A549 (cell line): ENCODE measurements around the gene PDIK1L. TPM values are rescaled to one million over a fixed set of nuclear protein-coding genes. Genes with fewer than 3 reads are reported as not detected.
A peak's percentile ranks its signal among the peaks of the same experiment; 100 is the strongest.

ENCODE experiments used
- ATAC-seq, 2 experiments: fragments of 200-7000 bp in 1 of 2; fragments of >200 bp in 1 of 2; cut with Nextera tagmentation in 1 of 2; cut with Tn5 transposase in 1 of 2; 3 replicates each; pipeline versions ENCODE4 v1.8.0 to v1.9.1; 2018 to 2020; ENCODE audit warnings: mild to moderate bottlenecking in 1 of 2, moderate library complexity in 1 of 2
- CTCF ChIA-PET: fragments of 300-600 bp; sonication (Branson Sonifier 250); formaldehyde crosslinking; extraction: SDS; loops from one replicate; lab custom pipeline; 2021; ENCODE audit warnings: antibody characterized with exemption, inconsistent platforms; lab: Yijun Ruan, JAX
- POLR2A ChIA-PET: fragments of 350-600 bp; formaldehyde crosslinking; extraction: SDS; loops from one replicate; lab custom pipeline; 2021; ENCODE audit warnings: antibody characterized with exemption, inconsistent platforms; lab: Yijun Ruan, JAX
- DNase-seq, 2 experiments: peaks; one replicate each; pipeline versions ENCODE4 v3.0.0 to v3.0.0-alpha.2; 2011 to 2016; ENCODE audit warnings: low read depth in 1 of 2, low spot score in 1 of 2
- FAIRE-seq: peaks from 2 replicates; lab custom pipeline; 2011; peaks lifted over from hg19 to GRCh38; lab: Jason Lieb, UNC
- H3K27ac ChIP-seq, 2 experiments: fragments of >200 bp; sonication (Bioruptor Twin); formaldehyde crosslinking; 3 replicates each; pipeline ENCODE4 v1.5.1; 2016 to 2017
- H3K4me1 ChIP-seq: fragments of >200 bp; sonication (Bioruptor Twin); formaldehyde crosslinking; 3 replicates; pipeline ENCODE4 v1.6.1; 2016
- H3K4me2 ChIP-seq: fragments of >200 bp; sonication (Bioruptor Twin); formaldehyde crosslinking; 3 replicates; pipeline ENCODE4 v1.6.1; 2016
- H3K4me3 ChIP-seq: fragments of >200 bp; sonication (Bioruptor Twin); formaldehyde crosslinking; 3 replicates; pipeline ENCODE4 v1.5.1; 2016
- H3K9me3 ChIP-seq: fragments of >200 bp; sonication (Bioruptor Twin); formaldehyde crosslinking; 3 replicates; pipeline ENCODE4 v1.6.1; 2016
- BCL3 ChIP-seq: fragments of >200 bp; sonication (Bioruptor Twin); formaldehyde crosslinking; IDR thresholded peaks from 3 replicates; pipeline ENCODE4 v1.6.1; 2016
- ESRRA ChIP-seq: fragments of 150-350 bp; IDR thresholded peaks from 2 replicates; pipeline ENCODE4 v1.6.1; 2014; ENCODE audit warnings: mild to moderate bottlenecking, low read length, borderline replicate concordance
- HES2 ChIP-seq: fragments of >200 bp; sonication (Bioruptor Twin); formaldehyde crosslinking; IDR thresholded peaks from 2 replicates; pipeline ENCODE4 v1.6.1; 2016
- HOXB13 ChIP-seq: fragments of 250-450 bp; sonication (Bioruptor Pico); IDR thresholded peaks from 2 replicates; pipeline ENCODE4 v1.5.0; 2020; ENCODE audit warnings: low read depth, mild to moderate bottlenecking, moderate library complexity
- JUN ChIP-seq, 2 experiments: fragments of >200 bp; sonication (Bioruptor Twin); formaldehyde crosslinking; IDR thresholded peaks; 2 replicates in 1 of 2; 3 replicates in 1 of 2; pipeline ENCODE4 v1.6.1; 2016 to 2017
- KDM1A ChIP-seq: fragments of 200-600 bp; sonication (generic); IDR thresholded peaks from 2 replicates; pipeline ENCODE4 v1.6.1; 2016; ENCODE audit warnings: low read depth, mild to moderate bottlenecking
- MAZ ChIP-seq: fragments of 150-350 bp; IDR thresholded peaks from 2 replicates; pipeline ENCODE4 v1.6.1; 2014; ENCODE audit warnings: antibody characterized with exemption, low read depth, low read length, borderline replicate concordance
- MYC ChIP-seq: IDR thresholded peaks from 2 replicates; pipeline ENCODE4 v1.6.1; 2012; ENCODE audit warnings: mild to moderate bottlenecking, inconsistent platforms, low read length, improper control_type of control experiment, borderline replicate concordance
- NFE2L2 ChIP-seq: fragments of 150-350 bp; conservative IDR thresholded peaks from 2 replicates; pipeline ENCODE4 v1.6.1; 2014; ENCODE audit warnings: low read length
- NPAS2 ChIP-seq: fragments of 250-450 bp; sonication (Bioruptor Pico); IDR thresholded peaks from 2 replicates; pipeline ENCODE4 v1.8.0; 2022; ENCODE audit warnings: mild to moderate bottlenecking, moderate library complexity, borderline replicate concordance
- POLR2A ChIP-seq: IDR thresholded peaks from 2 replicates; pipeline ENCODE4 v1.6.1; 2012; ENCODE audit warnings: mild to moderate bottlenecking, low read length
- POLR2AphosphoS2 ChIP-seq: conservative IDR thresholded peaks from 2 replicates; pipeline ENCODE4 v1.6.1; 2012; ENCODE audit warnings: low read length, improper control_type of control experiment, inconsistent platforms
- RNF2 ChIP-seq: fragments of 200-600 bp; sonication (generic); IDR thresholded peaks from 2 replicates; pipeline ENCODE4 v1.6.1; 2016; ENCODE audit warnings: low read depth, mild to moderate bottlenecking, antibody characterized with exemption, moderate library complexity, borderline replicate concordance
- SMC3 ChIP-seq: fragments of >200 bp; sonication (Bioruptor Twin); formaldehyde crosslinking; IDR thresholded peaks from 3 replicates; pipeline ENCODE4 v1.6.1; 2018; ENCODE audit warnings: inconsistent platforms
- TFCP2L1 ChIP-seq: fragments of 250-450 bp; sonication (Bioruptor Pico); IDR thresholded peaks from 2 replicates; pipeline ENCODE4 v1.5.0; 2021; ENCODE audit warnings: mild to moderate bottlenecking
- TP53 ChIP-seq: fragments of 250-450 bp; sonication (Bioruptor Pico); IDR thresholded peaks from 2 replicates; pipeline ENCODE4 v1.5.0; 2021; ENCODE audit warnings: mild to moderate bottlenecking, moderate library complexity
- ZC3H11A ChIP-seq: fragments of 450-650 bp; IDR thresholded peaks from 2 replicates; pipeline ENCODE4 v1.6.1; 2014; ENCODE audit warnings: antibody characterized with exemption, mild to moderate bottlenecking
- ZFP36 ChIP-seq: fragments of 450-650 bp; IDR thresholded peaks from 2 replicates; pipeline ENCODE4 v1.6.1; 2014; ENCODE audit warnings: borderline replicate concordance; ENCODE audit not compliant: partially characterized antibody
- ZSCAN20 ChIP-seq: fragments of 250-450 bp; sonication (Bioruptor Pico); IDR thresholded peaks from 2 replicates; pipeline ENCODE4 v1.8.0; 2022; ENCODE audit warnings: mild to moderate bottlenecking, moderate library complexity
- WGBS: methylation state at CpG from one replicate; pipeline ENCODE4 v1.1.6; 2017; ENCODE audit errors: missing lambda C conversion rate; 5-methylcytosine and 5-hydroxymethylcytosine counted together
- polyA plus RNA-seq, 4 experiments: library from polyadenylated mRNA; depleted of rRNA in 3 of 4; stranded (reverse); fragments of >200 nt; fragmentation: RNase III in 1 of 4; extraction: RNeasy Plus Mini Kit Qiagen cat#74134 plus additional on column Dnase treatment in 1 of 4; gene quantifications; 2 replicates in 3 of 4; 3 replicates in 1 of 4; pipeline ENCODE4 v1.2.3, GENCODE V29; 2011 to 2017
- TF ChIP-seq, protein P1 (sequence below): fragments of 150-350 bp; IDR thresholded peaks from 2 replicates; pipeline ENCODE4 v1.6.1; 2014; ENCODE audit warnings: low read depth, mild to moderate bottlenecking, low read length
- TF ChIP-seq, protein P2 (sequence below): IDR thresholded peaks from 2 replicates; pipeline ENCODE4 v1.6.1; 2012

The PDIK1L gene
- polyA plus RNA-seq, 2 of the 4 experiments (the other 2 are of a cell fraction), result 2.3 to 4.3 TPM

DNA sequence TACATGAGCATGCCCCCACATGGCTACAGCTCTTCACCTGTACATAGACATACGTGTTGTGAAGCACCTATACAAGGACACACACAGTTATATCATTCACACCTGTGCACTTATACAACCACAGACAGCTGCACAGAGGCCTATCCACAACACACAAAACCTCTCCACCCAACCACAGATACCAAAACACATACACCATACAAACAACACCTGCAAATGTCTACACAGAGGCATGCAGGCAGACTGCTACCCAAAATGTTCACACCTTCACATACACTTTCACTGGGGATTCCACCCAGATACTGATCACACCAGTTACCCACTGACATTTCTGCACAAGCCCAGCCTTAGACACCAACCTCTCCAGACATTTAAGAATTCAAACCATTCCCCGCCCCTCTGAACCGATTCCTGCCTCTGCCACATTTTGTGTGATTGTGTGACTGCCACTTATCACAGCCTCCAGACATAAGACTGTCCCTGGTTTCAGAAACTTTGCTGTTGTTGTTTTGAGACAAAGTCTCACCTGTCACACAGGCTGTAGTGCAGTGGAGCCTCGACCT, 55.2 kb downstream of the PDIK1L start:
- POLR2A ChIA-PET, result no interaction called here
- ATAC-seq (no peak), FAIRE-seq (no peak), DNase-seq (no peak)
- CTCF ChIA-PET, result interaction anchor here (0.6 to 0.7 kb wide), 3 partner anchors 144 to 916 kb away, joined by 3 read pairs; no protein-coding TSS in a partner anchor
- Histone ChIP-seq H3K9me3 (no peaks in the 10 kb centered on the region), H3K27ac (no peak overlapping the region), H3K4me1 (peaks cover 10% of the 10 kb centered on the region; the same call in 2 of the 3 replicates), H3K4me3 (no peak overlapping the region), H3K4me2 (no peak overlapping the region)
- WGBS, result 52% methylated on average over 4 of the region's 4 CpGs
- TF ChIP-seq SMC3 (no peak), HES2 (no peak)

DNA sequence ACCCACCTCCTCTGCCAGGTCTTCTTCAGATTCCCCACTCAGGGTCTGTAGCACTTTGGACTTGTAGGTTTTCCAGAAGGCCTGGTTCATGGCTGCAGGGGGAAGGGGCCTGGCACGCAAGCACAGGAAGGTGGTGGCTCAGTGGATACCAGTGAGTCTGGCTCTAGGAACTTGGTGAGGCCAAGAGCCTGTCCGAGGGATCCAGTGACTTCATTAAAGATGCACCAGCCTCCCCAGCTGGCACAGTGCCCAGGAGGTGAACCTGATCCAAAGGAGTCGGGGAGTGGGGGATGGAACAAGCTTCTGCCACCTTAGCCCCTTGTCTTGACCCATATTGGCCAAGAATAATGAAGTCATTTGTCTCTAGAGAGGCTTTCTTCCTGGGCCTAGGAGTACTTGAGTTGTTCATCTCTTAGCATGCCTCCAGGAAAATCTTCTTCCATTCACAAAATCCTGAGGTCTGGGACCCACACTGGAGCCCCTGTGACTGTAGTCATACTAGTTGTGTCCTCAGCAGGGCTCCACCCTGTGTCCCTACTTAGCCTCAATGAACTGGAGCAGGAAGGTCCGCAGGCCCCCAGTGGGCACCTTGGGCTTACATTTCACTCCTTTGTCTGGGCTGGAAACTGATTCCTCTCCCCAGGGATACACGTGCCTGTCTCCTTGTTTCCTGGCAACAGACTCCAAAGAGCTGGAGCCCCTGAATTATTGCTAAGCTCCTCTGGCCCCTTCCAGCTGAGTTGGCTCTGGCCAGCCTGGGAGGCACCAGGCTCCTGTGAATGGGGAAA, 57.0 kb downstream of the PDIK1L start, which contains the start of gene C1orf232:
Gene C1orf232 (minus strand): TSS at position 554 of the 788 bp plus-strand sequence. CDS start 464 bp downstream, at position 90.
- peak within 1 kb of the TSS; percentile 95 for H3K4me3 ChIP-seq
- H3K9me3 ChIP-seq, result no peaks in the 10 kb centered on the region
- ATAC-seq, result no peak
- no peak for FAIRE-seq
- peak within 1 kb of the TSS; percentile 90 to 99 for H3K27ac ChIP-seq
- ChIA-PET CTCF (interaction anchor here (1.1 to 3.7 kb wide), 9 partner anchors 12 to 153 kb away, joined by 3 to 33 read pairs (median 5); partner anchors contain the start of gene CEP85), POLR2A (interaction anchor here (0.5 to 1.5 kb wide), 2 partner anchors 57 to 263 kb away, joined by 6 to 8 read pairs; partner anchors contain the start of gene PDIK1L)
- peaks cover 10% of the 10 kb centered on the region; the same call in 2 of the 3 replicates for H3K4me1 ChIP-seq
- WGBS, result 92% methylated on average over 3 of the region's 5 CpGs
- DNase-seq, result no peak
- TF ChIP-seq BCL3, result no peak
- TF ChIP-seq, protein P1, sequence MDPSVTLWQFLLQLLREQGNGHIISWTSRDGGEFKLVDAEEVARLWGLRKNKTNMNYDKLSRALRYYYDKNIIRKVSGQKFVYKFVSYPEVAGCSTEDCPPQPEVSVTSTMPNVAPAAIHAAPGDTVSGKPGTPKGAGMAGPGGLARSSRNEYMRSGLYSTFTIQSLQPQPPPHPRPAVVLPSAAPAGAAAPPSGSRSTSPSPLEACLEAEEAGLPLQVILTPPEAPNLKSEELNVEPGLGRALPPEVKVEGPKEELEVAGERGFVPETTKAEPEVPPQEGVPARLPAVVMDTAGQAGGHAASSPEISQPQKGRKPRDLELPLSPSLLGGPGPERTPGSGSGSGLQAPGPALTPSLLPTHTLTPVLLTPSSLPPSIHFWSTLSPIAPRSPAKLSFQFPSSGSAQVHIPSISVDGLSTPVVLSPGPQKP, result no peak
- TF ChIP-seq, protein P2, sequence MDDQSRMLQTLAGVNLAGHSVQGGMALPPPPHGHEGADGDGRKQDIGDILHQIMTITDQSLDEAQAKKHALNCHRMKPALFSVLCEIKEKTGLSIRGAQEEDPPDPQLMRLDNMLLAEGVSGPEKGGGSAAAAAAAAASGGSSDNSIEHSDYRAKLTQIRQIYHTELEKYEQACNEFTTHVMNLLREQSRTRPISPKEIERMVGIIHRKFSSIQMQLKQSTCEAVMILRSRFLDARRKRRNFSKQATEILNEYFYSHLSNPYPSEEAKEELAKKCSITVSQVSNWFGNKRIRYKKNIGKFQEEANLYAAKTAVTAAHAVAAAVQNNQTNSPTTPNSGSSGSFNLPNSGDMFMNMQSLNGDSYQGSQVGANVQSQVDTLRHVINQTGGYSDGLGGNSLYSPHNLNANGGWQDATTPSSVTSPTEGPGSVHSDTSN, result no peak
- TF ChIP-seq HOXB13 (CRISPR knock-in tag), result no peak
- TF ChIP-seq MAZ, result no peak
- TF ChIP-seq ZSCAN20 (CRISPR knock-in tag), result no peak
- TF ChIP-seq NFE2L2, result no peak
- no peak for TF ChIP-seq ZC3H11A
- TF ChIP-seq KDM1A, result no peak
- no peak for TF ChIP-seq ESRRA
- TF ChIP-seq TP53 (CRISPR knock-in tag), result no peak
- TF ChIP-seq JUN (IDR thresholded peaks at IDR 0.05), result no peak
- TF ChIP-seq ZFP36, result no peak
- no peak for TF ChIP-seq RNF2
- TF ChIP-seq POLR2A, result no peak
- TF ChIP-seq TFCP2L1 (CRISPR knock-in tag), result no peak
- TF ChIP-seq POLR2AphosphoS2, result no peak
- no peak for TF ChIP-seq MYC
- TF ChIP-seq NPAS2 (CRISPR knock-in tag), result no peak
- peak within 1 kb of the TSS; percentile 87 for H3K4me2 ChIP-seq
